Measurements from ENCODE around the gene ZNF584.

DNA sequence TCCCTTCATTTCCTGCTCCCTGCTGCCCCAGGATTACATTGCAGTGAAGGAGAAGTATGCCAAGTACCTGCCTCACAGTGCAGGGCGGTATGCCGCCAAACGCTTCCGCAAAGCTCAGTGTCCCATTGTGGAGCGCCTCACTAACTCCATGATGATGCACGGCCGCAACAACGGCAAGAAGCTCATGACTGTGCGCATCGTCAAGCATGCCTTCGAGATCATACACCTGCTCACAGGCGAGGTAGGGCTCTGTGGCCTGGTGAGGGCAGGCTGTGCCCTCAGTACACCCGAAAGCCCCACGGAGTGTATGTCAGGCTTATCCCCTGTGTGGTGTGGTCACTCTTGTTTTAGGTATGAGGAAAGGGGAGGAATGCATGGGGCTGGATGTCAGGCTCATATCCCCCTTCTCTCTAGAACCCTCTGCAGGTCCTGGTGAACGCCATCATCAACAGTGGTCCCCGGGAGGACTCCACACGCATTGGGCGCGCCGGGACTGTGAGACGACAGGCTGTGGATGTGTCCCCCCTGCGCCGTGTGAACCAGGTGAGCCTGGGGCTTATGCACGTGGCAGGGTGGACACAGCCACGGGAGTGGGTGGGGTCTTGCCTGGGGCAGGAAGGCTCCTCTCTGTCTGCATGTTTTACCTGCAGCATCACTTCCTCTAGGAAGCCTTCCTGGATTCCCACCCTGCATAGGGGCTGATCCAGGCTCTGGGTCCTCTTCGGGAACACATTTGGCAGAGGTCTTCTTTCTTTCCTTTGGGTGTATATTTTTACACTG is 15.3 kb upstream of the ZNF584 start:
- TF ChIP-seq EP300 (IDR thresholded peaks at IDR 0.05; ENCODE audit: low read depth), result no peak
- TF ChIP-seq, protein P1, sequence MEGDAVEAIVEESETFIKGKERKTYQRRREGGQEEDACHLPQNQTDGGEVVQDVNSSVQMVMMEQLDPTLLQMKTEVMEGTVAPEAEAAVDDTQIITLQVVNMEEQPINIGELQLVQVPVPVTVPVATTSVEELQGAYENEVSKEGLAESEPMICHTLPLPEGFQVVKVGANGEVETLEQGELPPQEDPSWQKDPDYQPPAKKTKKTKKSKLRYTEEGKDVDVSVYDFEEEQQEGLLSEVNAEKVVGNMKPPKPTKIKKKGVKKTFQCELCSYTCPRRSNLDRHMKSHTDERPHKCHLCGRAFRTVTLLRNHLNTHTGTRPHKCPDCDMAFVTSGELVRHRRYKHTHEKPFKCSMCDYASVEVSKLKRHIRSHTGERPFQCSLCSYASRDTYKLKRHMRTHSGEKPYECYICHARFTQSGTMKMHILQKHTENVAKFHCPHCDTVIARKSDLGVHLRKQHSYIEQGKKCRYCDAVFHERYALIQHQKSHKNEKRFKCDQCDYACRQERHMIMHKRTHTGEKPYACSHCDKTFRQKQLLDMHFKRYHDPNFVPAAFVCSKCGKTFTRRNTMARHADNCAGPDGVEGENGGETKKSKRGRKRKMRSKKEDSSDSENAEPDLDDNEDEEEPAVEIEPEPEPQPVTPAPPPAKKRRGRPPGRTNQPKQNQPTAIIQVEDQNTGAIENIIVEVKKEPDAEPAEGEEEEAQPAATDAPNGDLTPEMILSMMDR (IDR thresholded peaks at IDR 0.05), result no peak

Data from transverse colon (tissue), 3 donors.